Gastroesophageal sphincter (tissue), 4 donors: Measurements from ENCODE around the gene DAGLB. TPM values are rescaled to one million over a fixed set of nuclear protein-coding genes. Genes with fewer than 3 reads are reported as not detected.

Experiments
- ATAC-seq: fragments of 150-250 bp; one replicate; pipeline ENCODE4 v1.9.1; 2016; ENCODE audit warnings: mild to moderate bottlenecking, moderate library complexity
- H3K27ac ChIP-seq, 4 donors: fragments of 200-600 bp; sonication (generic) in 3 of 4; 1 replicate in 3 of 4; 2 replicates in 1 of 4; pipeline ENCODE4 v1.5.1; 2016 to 2019
- H3K27me3 ChIP-seq: fragments of 200-600 bp; sonication (generic); one replicate; pipeline ENCODE4 v1.5.1; 2019
- H3K36me3 ChIP-seq, 2 donors: fragments of 200-600 bp; sonication (generic); one replicate each; pipeline ENCODE4 v1.5.1; 2019; ENCODE audit warnings: control low read depth in 1 of 2
- H3K4me1 ChIP-seq, 3 donors: fragments of 200-600 bp; sonication (generic); 1 replicate in 2 of 3; 2 replicates in 1 of 3; pipeline ENCODE4 v1.5.1; 2016 to 2019; ENCODE audit warnings: control low read depth in 2 of 3
- H3K4me3 ChIP-seq, 2 donors: fragments of 200-600 bp; sonication (generic); one replicate each; pipeline ENCODE4 v1.5.1; 2019; ENCODE audit warnings: mild to moderate bottlenecking in 1 of 2, moderate library complexity in 1 of 2
- H3K9me3 ChIP-seq, 3 donors: fragments of 200-600 bp; sonication (generic); one replicate each; pipeline ENCODE4 v1.5.1; 2017 to 2019; ENCODE audit warnings: control low read depth in 2 of 3
- CTCF ChIP-seq, 4 experiments: fragments of 200-600 bp in 2 of 4; fragments of 450-650 bp in 2 of 4; sonication (generic) in 1 of 4; IDR thresholded peaks; one replicate each; pipeline ENCODE4 v1.5.1; 2017 to 2019; ENCODE audit warnings: antibody characterized with exemption in 4 of 4, mild to moderate bottlenecking in 2 of 4, moderate library complexity in 2 of 4
- EP300 ChIP-seq: sonication (generic); formaldehyde crosslinking; IDR thresholded peaks from one replicate; pipeline ENCODE4 v1.6.1; 2017; ENCODE audit warnings: antibody characterized with exemption, mild to moderate bottlenecking
- POLR2A ChIP-seq, 2 donors: fragments of 450-650 bp; IDR thresholded peaks; one replicate each; pipeline ENCODE4 v1.6.1; 2017; ENCODE audit warnings: antibody characterized with exemption in 2 of 2, mild to moderate bottlenecking in 2 of 2, moderate library complexity in 1 of 2
- POLR2AphosphoS5 ChIP-seq: sonication (generic); formaldehyde crosslinking; IDR thresholded peaks from one replicate; pipeline ENCODE4 v1.6.1; 2017; ENCODE audit warnings: antibody characterized with exemption
- WGBS, 2 donors: methylation state at CpG; one replicate each; pipeline ENCODE4 v1.1.5; 2018; ENCODE audit warnings: low coverage in 1 of 2; 5-methylcytosine and 5-hydroxymethylcytosine counted together
- total RNA-seq, 4 donors: library from RNA; depleted of rRNA; stranded (reverse); fragments of >200 nt; gene quantifications; one replicate each; pipeline ENCODE4 v1.1.0, GENCODE V29; 2016

The DAGLB gene
- total RNA-seq, 4 donors from 2014 or later, result 6.7 to 10.8 (median 8.6) TPM

DNA sequence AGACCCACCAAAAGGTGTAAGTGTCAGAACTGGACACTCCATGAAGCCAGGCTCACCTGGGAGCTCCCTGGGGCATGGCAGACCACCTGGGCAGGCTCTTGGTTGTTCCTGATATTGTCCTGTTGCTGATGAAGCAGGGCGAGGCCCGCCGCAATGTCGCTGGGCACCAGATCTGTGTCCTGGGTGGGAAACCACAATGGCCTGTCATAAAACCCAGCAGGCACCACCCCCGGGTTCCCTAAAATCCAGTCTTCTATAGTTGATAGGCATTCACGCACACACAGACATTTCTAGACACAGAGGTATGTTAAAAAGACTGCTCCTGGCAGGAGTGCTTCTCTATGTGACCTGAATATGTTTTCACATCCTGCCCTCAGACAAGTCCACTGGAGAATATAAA, 15.0 kb downstream of the DAGLB start:
- H3K36me3 ChIP-seq, result peaks cover 0 to 66% of the 10 kb centered on the region in 2 donors
- TF ChIP-seq POLR2AphosphoS5 (no peak), EP300 (no peak), POLR2A (IDR thresholded peaks at IDR 0.05) (no peak), CTCF (IDR thresholded peaks at IDR 0.05) (no peak)
- H3K4me1 ChIP-seq, result peaks cover 0 to 28% (median 0%) of the 10 kb centered on the region in 3 donors
- no peak for ATAC-seq
- H3K27ac ChIP-seq, result no peak overlapping the region
- 74 to 86% methylated on average over 1 to 5 of the region's 6 CpGs for WGBS, 2 donors
- H3K9me3 ChIP-seq, result no peaks in the 10 kb centered on the region
- no peak overlapping the region for H3K4me3 ChIP-seq
- no peaks in the 10 kb centered on the region for H3K27me3 ChIP-seq

GRCh38 chr7:6430974-6431373, 16.8 kb downstream of the DAGLB start:
- Histone ChIP-seq H3K9me3 (no peaks in the 10 kb centered on the region), H3K27me3 (no peaks in the 10 kb centered on the region), H3K4me1 (peaks cover 0 to 12% (median 0%) of the 10 kb centered on the region in 3 donors), H3K4me3 (no peak overlapping the region), H3K36me3 (peaks cover 0 to 84% of the 10 kb centered on the region in 2 donors), H3K27ac (no peak overlapping the region)
- no peak for TF ChIP-seq EP300
- no peak for TF ChIP-seq POLR2AphosphoS5
- no peak for TF ChIP-seq POLR2A (IDR thresholded peaks at IDR 0.05)
- no peak for TF ChIP-seq CTCF (IDR thresholded peaks at IDR 0.05)
- ATAC-seq, result no peak
- 91% methylated on average over 4 of the region's 12 CpGs; no CpG with 5 or more reads in 1 of the 2 donors for WGBS, 2 donors

DNA sequence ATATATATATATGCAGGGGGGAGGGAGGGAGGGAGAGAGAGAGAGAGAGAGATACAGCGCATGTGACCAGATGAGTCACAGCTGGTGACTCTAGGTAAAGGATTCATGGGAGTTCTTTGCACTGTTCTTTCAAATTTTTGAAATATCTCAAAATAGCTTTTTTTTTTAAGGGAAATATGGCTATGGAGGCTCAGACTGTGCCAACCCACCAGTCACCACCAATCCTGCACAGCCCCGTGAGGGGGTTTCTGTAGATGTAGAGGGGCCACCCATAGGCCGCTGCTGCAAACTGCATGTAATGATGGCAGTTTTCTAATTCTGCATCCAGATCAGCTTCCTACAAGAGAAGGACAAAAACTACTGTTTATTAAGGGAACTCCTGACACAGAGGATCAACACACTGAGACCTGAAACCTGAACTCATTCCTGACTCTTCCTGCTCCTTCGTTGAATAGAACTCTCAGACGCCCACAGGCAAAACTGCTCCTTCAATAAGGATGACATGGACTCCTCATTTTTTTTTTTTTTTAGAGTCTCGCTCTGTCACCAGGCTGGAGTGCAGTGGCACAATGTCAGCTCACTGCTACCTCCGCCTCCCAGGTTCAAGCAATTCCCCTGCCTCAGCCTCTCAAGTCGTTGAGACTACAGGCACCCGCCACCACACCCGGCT, 17.3 kb downstream of the DAGLB start:
- TF ChIP-seq CTCF (IDR thresholded peaks at IDR 0.05), result no peak
- Histone ChIP-seq H3K4me3 (no peak overlapping the region), H3K36me3 (peaks cover 0 to 90% of the 10 kb centered on the region in 2 donors), H3K9me3 (no peaks in the 10 kb centered on the region), H3K27me3 (no peaks in the 10 kb centered on the region), H3K4me1 (peaks cover 0 to 7% (median 0%) of the 10 kb centered on the region in 3 donors), H3K27ac (no peak overlapping the region)
- ATAC-seq, result no peak
- 81 to 86% methylated on average over 5 to 8 of the region's 10 CpGs for WGBS, 2 donors

- Histone ChIP-seq H3K27ac (no peak overlapping the region), H3K36me3 (peaks cover 0 to 94% of the 10 kb centered on the region in 2 donors)
- 79 to 81% methylated on average over 3 to 4 of the region's 15 CpGs for WGBS, 2 donors
Observed at GRCh38 chr7:6425948-6426347, 21.8 kb downstream of the DAGLB start.

More at GRCh38 chr7:6425948-6426347, 21.8 kb downstream of the DAGLB start:
- no peak for ATAC-seq
- Histone ChIP-seq H3K4me3 (no peak overlapping the region), H3K4me1 (peaks cover 0 to 6% (median 0%) of the 10 kb centered on the region in 3 donors), H3K27me3 (no peaks in the 10 kb centered on the region), H3K9me3 (no peaks in the 10 kb centered on the region)
- TF ChIP-seq EP300 (no peak), POLR2A (IDR thresholded peaks at IDR 0.05) (no peak), POLR2AphosphoS5 (no peak), CTCF (IDR thresholded peaks at IDR 0.05) (no peak)
